ENCODE measurements around the gene ACOT7. TPM values are rescaled to one million over a fixed set of nuclear protein-coding genes. Genes with fewer than 3 reads are reported as not detected.
"Not testable (repeated sequence)": the region's sequence is repeated elsewhere in the genome, so short reads cannot be mapped to it uniquely, and the experiment has no call there.

ACOT7 gene, protein sequence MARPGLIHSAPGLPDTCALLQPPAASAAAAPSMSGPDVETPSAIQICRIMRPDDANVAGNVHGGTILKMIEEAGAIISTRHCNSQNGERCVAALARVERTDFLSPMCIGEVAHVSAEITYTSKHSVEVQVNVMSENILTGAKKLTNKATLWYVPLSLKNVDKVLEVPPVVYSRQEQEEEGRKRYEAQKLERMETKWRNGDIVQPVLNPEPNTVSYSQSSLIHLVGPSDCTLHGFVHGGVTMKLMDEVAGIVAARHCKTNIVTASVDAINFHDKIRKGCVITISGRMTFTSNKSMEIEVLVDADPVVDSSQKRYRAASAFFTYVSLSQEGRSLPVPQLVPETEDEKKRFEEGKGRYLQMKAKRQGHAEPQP
- polyA plus RNA-seq (ENCODE audit: insufficient read length), result 17.7 TPM

GRCh38 chr1:6393400-6394187 lies at the start of gene ACOT7:
Gene ACOT7 (minus strand): TSS chr1:6393767. CDS start chr1:6393399, 368 bp downstream.
- DNase-seq, result peak; percentile 90

- DNase-seq, result no peak
Measured at GRCh38 chr1:6441586-6441985, 48.0 kb upstream of the ACOT7 start.

- no peak for DNase-seq
Measured at GRCh38 chr1:6440198-6441126, 46.9 kb upstream of the ACOT7 start.

DNA sequence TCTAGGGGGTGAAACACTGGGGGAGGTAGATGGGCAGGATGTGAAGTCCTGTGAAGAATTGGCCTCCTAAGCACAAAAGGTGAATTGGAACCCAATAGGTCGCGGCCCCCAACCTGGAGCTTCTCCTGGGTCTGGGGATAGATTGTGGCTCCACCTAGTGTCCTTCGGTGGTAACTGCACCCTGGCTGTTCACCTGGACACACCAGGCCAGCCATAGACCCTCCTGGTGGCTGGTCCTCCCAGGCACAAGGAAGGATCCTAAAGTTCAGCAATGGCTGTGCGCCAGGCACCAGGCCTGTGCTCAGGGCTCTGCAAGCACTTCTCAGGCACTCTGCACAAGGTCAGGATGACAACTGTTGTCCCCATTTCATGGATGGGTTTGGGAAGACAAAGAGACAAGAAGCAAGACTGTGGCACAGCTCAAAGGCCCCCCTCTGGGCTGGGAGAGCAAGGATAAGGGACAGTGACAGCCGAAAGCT lies 44.5 kb upstream of the ACOT7 start:
- DNase-seq, result peak; percentile 41

GRCh38 chr1:6437012-6437700 lies 43.6 kb upstream of the ACOT7 start:
- DNase-seq, result not testable (repeated sequence)

GRCh38 chr1:6436277-6436676 lies 42.7 kb upstream of the ACOT7 start:
- DNase-seq, result not testable (repeated sequence)

DNA sequence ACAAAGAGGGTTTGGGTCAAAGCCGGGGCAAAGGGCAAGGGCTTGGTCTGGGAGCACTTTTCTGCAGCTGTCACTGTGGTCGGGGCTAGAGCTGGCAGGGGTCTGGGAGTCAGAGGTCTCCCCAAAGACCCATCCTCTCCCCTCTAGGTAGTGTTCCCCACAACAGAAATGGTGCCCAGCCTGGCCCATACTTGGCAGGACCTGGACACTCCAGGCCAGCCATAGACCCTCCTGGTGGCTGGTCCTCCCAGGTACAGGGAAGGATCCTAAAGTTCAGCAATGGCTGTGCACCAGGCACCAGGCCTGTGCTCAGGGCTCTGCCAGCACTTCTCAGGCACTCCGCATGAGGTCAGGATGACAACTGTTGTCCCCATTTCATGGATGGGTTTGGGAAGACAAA lies 42.0 kb upstream of the ACOT7 start:
- no peak for DNase-seq

DNA sequence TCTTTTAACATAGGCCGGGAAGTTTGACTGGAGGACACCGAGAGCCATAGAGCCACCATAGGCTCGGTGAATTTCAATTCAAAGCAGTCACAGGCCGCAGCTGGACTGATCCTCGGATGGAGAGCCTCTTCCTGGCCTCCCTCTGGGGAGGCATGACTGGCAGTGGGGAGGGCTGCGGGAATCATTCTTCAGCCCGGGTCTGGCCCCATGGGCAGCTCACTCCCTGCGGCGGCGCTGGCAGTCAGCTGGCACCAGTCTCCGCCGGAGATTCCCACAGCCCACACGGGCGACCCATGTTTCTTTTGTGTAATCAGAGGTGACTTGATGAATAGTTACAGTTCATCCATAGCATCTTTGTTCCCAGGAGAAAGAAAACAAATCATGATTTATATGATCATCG lies 41.6 kb upstream of the ACOT7 start:
- DNase-seq, result no peak

- DNase-seq, result no peak
Measured at GRCh38 chr1:6434186-6434585, 40.6 kb upstream of the ACOT7 start.

- not testable (repeated sequence) for DNase-seq
Measured at GRCh38 chr1:6431645-6432579, 38.3 kb upstream of the ACOT7 start.

GRCh38 chr1:6429660-6430411 lies 36.3 kb upstream of the ACOT7 start:
- DNase-seq, result not testable (repeated sequence)

DNA sequence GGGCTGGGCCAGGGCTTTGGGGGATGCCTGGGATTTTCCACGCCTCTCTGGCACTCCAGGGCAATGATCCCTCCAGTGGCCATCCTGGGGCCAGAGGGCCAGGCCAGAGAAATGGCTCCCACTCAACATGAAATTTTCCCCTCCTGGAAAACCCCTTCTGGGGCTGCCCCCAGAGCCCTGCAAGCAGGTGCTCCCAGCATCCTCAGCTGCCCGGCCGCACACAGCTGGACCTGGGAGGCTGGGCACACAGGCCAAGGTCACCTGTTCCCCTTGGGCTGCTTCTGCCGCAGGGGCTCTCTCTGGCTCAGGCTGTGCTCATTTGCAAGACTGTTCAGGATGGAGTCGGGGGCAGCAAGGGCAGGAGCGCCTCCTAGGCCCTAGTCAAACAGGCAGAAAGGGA lies 34.9 kb upstream of the ACOT7 start:
- not testable (repeated sequence) for DNase-seq

GRCh38 chr1:6427441-6428390 lies 34.1 kb upstream of the ACOT7 start:
- DNase-seq, result no peak

DNA sequence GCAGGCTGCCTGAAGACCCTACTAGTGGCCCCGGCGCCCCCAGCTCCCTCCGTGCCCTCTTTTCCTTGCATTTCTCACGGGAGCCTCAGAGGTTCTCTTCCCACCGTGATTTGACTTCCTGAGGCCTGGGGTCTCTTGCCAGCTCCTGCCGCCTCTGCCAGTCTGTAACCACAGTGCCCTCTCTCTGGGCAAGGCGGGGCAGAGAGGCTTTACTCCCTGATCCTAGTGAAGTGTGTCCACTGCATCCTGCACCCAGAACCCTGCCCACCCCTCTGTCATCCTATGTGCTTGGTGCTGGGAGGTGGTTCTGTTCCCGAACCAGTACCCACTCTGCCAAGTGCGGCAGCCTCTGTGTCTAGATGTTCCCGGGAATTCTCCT lies 33.4 kb upstream of the ACOT7 start:
- no peak for DNase-seq

DNA sequence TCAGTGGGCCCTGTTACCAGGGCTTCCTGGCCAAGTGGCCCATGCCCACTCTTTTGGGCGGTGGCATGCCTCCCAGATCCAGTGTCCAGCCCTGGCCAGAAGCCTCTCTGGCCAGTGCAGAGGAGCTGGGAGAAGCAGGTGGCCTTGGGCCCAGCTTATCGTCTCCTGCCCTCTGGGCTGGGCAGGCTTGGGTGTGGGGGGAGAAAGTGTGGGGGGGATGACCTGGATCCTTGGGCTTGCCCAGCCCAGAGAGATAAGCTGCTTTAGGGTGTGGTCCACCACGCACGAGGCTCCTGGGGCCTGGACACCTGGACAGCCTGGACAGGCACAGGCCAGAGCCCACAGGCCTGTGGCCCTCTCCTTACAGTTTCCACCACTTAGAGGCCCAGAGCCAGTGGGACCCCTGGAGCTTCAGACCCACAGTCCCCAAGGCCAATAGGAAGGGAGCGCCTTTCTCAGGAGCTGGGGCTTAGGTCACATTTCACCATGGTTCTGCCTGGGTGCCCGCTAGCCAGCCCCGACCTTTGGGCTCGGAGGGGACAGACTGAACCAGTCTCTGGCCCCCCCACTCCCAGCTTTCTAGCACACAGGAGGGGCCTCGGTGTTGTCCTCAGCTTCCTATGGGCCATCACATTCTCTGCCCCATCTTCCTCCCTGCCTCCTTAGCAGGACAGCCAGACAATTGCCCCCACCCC lies 32.9 kb upstream of the ACOT7 start:
- no peak for DNase-seq

DNA sequence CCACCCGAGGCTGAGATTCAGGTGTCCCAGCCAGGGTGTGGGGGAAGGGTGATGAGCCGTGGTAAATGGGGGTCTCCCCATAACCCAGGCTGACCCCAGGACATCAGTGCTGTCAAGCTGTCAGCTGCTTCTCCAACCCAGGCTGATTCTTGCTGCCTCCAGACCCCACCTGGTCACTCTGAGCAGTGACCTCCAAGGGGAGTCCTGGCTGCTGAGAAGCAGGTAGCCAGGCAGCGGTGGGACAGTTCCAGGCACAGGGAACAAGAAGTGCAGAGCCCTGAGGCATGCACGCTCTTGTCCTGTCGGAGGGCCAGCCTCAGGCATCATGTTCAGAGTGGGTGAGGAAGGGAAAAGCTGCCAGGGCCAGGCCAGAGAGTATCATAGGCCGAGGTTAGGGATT lies 32.1 kb upstream of the ACOT7 start:
- no peak for DNase-seq

- no peak for DNase-seq
Measured at GRCh38 chr1:6424619-6425593, 31.3 kb upstream of the ACOT7 start, which contains the start of gene ESPN. Gene ESPN (plus strand): TSS chr1:6424776. CDS start chr1:6424956, 180 bp downstream.

Data from hindlimb muscle (tissue), 1 donor.